Suppressor macrophage treated with lipopolysaccharide for 4 hours (primary cell): ENCODE results near the gene MICAL1.

Experiments used
- DNase-seq: peaks from one replicate; pipeline ENCODE4 v3.0.0-alpha.2; 2020

The MICAL1 gene

DNA sequence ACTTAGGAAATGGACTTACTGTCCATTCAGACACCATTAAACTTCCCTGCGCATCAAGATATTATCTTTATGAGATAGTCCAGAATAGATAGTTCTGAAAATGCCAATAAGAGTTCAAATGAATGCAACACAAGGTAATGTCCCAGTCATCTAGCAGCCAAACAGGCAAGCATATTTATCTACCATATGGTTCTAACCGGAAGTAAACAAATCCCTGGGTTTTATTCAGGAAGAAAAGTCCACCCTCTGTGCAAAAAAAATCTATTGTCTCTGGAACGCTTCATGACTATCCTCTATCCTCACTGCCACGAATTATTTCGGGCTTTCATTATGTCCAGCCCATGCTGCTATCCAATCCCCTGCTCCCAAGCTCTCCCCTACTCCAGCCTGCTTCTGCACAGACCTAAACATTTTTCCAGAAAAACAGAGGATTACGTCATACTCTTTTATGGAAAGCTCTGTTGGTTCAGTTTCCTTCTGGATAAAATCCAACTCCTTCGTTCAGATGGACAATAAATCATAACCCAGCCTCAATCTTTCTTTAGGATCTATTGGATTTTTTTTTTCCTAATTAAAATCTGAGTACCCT lies 26.6 kb downstream of the MICAL1 start:
- no peak for DNase-seq

DNA sequence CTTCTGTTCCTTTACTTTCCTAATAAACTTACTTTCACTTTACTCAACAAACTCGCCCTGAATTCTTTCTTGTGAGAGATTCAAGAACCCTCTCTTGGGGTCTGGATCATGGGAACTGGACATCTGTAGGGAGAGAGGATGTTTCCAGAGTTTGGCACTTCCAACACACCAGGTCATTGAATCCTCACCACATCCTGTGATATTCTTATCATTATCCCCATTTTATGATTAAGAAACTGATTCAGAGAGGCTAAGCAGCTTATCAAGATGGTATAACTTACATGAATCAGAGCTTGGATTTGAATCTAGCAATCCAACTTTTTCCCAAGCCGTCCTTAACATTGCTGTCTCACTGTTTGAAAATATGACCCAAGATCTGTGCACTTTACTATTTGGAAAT lies 30.6 kb downstream of the MICAL1 start:
- DNase-seq: no peak

DNA sequence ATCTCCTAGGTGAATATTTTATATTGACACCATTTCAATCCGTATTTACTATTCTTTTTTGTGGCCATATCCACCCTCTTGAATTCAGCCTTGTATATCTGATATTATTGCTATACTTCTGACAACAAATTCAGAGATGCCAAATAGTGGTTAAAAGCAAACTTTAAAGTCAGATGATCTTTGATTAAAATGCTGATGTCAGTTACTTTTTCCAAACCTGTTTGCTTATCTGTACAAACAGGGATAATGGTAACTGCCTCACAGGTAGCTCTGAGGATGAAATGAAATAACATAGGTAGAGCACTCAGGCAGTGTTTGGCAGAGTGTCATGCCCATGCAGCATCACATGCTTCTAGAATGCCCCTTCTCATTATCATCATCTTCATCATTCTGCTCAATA lies 34.4 kb downstream of the MICAL1 start:
- no peak for DNase-seq

DNA sequence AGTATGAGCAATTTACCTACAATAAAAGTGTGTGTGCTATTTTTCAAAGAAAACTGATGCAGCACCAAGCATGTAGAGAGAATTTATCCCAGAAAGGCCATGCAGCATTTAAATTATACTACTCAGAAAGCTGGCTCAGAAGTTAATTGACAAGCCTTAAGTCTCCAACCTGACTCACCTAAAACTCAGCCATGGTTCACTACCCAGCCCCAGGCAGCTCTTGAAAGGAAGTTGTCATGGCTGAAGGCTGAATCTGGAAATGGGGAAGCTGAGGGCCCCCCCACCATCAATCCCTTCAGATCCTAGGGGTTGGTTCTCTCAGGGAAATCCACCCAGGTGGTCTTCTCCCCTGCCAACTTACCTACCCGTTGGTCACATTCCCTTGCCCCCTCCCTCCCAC lies 34.8 kb downstream of the MICAL1 start:
- DNase-seq: no peak

DNA sequence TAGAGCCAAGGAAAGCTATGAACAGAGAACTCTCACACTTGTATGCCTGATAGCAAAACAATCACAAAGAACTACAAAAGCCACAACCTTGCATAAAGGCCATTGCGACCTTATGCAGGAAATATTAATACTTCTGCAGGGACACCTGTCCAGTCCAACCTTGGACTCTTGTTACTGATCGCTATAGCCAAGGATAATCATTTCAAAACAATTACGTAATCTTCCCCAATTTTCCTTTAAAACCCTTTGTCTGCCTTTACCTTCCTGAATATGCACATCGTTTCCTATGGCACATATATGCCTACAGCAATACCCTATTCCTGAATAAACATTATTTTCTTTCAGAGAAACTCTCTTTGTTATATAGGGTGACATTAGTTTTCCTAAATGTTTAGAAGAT lies 37.9 kb downstream of the MICAL1 start:
- no peak for DNase-seq

DNA sequence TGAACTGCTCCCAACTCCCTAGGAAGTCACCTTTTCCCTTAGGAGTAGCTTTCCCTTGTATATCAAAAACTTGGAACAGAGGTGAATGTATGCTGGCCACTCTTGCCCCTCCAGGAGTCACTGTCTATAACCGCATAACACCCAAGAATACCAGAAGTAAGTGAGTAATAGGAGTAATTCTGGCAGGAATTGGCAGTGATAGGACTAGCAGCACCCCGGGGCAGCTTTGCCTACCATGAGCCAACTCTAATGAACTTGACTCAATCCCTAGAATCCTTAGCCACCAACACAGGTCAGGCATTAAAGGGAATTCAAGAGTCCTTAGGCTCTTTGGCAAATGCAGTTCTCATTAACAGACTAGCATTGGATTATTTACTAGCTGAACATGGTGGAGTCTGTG lies 44.5 kb downstream of the MICAL1 start:
- no peak for DNase-seq

DNA sequence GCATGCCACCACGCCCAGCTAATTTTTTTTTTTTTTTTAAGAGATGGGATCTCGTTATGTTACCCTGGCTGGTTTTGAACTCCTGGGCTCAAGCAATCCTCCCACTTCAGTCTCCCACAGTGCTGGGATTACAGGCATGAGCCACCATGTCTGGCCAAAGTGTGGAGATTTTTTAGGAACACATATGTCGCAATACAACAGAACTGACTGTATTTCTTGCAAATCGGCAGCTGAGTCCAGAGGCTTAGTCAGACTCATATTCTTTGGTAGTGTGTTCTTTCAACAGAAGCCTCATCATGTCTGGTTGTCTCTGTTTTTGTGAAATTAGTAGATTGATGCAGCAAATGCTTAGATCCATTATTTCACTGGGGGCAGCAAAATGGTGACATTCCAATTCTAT lies 49.4 kb downstream of the MICAL1 start:
- DNase-seq: peak; percentile 83

DNA sequence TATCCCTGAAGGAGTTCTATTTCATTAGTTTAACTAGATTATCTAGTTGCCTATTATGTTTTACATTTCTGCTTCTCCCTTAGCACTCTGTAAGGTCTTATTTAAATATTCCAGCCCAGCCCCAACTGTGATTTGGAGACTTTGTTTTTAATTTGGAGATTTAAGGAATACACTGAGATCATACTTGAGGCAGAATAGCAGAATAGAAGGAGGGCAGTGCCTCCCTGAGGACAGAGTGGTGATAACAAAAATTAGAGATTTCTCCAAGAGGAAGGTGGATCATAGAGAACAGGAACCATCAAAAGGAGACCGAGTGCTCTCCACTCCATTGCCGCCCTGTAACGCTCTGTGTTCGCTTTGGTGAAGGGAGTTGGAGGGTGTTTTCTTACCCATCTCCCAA lies 58.6 kb downstream of the MICAL1 start:
- peak; percentile 52 for DNase-seq

DNA sequence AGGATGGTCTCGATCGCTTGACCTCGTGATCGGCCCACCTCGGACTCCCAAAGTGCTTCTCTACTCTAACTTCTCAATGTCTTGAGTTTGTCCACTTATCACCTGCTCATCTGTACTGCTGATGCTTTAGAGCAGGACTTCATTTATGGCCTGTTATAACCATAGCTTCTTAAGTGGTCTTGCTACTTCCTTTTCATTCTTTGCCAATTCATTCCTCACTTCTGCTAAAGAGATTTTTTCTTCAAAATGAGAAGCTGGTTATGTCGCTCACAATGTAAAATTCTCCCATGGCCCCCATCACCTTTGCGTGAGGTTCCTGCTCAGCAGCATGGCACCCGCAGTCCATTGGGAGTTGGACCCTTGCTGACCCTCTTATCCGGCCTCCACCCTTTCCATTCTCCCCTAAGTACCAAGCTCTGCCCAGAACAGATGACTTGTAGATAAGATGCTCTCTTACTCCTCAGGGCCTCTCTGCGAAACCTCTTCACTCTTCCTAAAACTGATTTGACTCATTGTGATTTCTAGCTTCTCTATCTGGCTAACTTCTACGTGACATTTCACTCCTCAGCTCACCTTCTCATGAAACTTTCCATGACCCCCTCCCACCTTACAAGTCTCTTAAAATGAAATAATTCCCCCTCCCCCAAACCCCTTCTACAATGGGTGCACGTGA lies 59.4 kb downstream of the MICAL1 start:
- DNase-seq: no peak
